Naive thymus-derived CD4-positive, alpha-beta T cell (primary cell): ENCODE results near the gene UBA1. TPM values are rescaled to one million over a fixed set of nuclear protein-coding genes. Genes with fewer than 3 reads are reported as not detected.

Experiments
- ATAC-seq: fragments of 150-1000 bp; cut with Tn5 transposase; 2 replicates; pipeline ENCODE4 v1.10.0; 2021; ENCODE audit warnings: mild to moderate bottlenecking, moderate library complexity
- CTCF ChIA-PET: fragments of 350-600 bp; sonication (Branson Sonifier 250); formaldehyde crosslinking; loops from one replicate; lab custom pipeline; 2021; ENCODE audit warnings: antibody characterized with exemption; lab: Charles Lee
- POLR2A ChIA-PET: fragments of 350-600 bp; sonication (Branson Sonifier 250); formaldehyde crosslinking; loops from one replicate; lab custom pipeline; 2021; ENCODE audit warnings: antibody characterized with exemption, inconsistent platforms; lab: Charles Lee
- DNase-seq, 9 donors: peaks; one replicate each; pipeline versions ENCODE4 v3.0.0 to v3.0.0-alpha.2; 2020 to 2022; ENCODE audit warnings: mixed read lengths in 1 of 9
- H3K27ac ChIP-seq: one replicate; pipeline ENCODE4 v1.7.0; 2013; ENCODE audit warnings: mild to moderate bottlenecking, low read depth, low read length, moderate library complexity
- H3K27me3 ChIP-seq, 2 donors: one replicate each; pipeline ENCODE4 v1.7.0; 2013; ENCODE audit warnings: low read length in 2 of 2, mild to moderate bottlenecking in 2 of 2, moderate library complexity in 2 of 2; ENCODE audit not compliant: control insufficient read depth in 2 of 2, insufficient read depth in 2 of 2
- H3K36me3 ChIP-seq, 3 experiments: 1 replicate in 2 of 3; 2 replicates in 1 of 3; pipeline ENCODE4 v1.7.0; 2013; ENCODE audit warnings: low read length in 3 of 3, mild to moderate bottlenecking in 3 of 3, moderate library complexity in 1 of 3; ENCODE audit not compliant: insufficient read depth in 3 of 3, control insufficient read depth in 2 of 3
- H3K4me1 ChIP-seq, 2 donors: one replicate each; pipeline ENCODE4 v1.7.0; 2013; ENCODE audit warnings: low read length in 2 of 2, mild to moderate bottlenecking in 2 of 2, moderate library complexity in 1 of 2; ENCODE audit not compliant: control insufficient read depth in 2 of 2, insufficient read depth in 2 of 2
- H3K4me3 ChIP-seq: 2 replicates; pipeline ENCODE4 v1.7.0; 2013; ENCODE audit warnings: mild to moderate bottlenecking, low read length
- H3K9me3 ChIP-seq, 3 experiments: 1 replicate in 2 of 3; 2 replicates in 1 of 3; pipeline ENCODE4 v1.7.0; 2013; ENCODE audit warnings: low read length in 3 of 3; ENCODE audit not compliant: control insufficient read depth in 2 of 3
- H3K27ac Mint-ChIP-seq, 9 donors: one replicate each; pipeline ENCODE4 v1.8.0; 2020 to 2022; ENCODE audit warnings: mixed read lengths in 9 of 9, mild to moderate bottlenecking in 8 of 9, moderate library complexity in 5 of 9, inconsistent platforms in 2 of 9
- H3K27me3 Mint-ChIP-seq, 5 donors: one replicate each; pipeline ENCODE4 v1.8.0; 2021 to 2022; ENCODE audit warnings: mixed read lengths in 5 of 5, mild to moderate bottlenecking in 1 of 5
- H3K36me3 Mint-ChIP-seq, 5 donors: one replicate each; pipeline ENCODE4 v1.8.0; 2020 to 2022; ENCODE audit warnings: mixed read lengths in 5 of 5, mild to moderate bottlenecking in 3 of 5, inconsistent platforms in 1 of 5
- H3K4me1 Mint-ChIP-seq, 7 donors: one replicate each; pipeline ENCODE4 v1.8.0; 2020 to 2022; ENCODE audit warnings: mixed read lengths in 7 of 7, mild to moderate bottlenecking in 3 of 7, inconsistent platforms in 1 of 7
- H3K4me3 Mint-ChIP-seq, 10 donors: one replicate each; pipeline ENCODE4 v1.8.0; 2020 to 2022; ENCODE audit warnings: mild to moderate bottlenecking in 10 of 10, mixed read lengths in 10 of 10, moderate library complexity in 6 of 10, inconsistent platforms in 2 of 10
- H3K9me3 Mint-ChIP-seq, 11 donors: one replicate each; pipeline ENCODE4 v1.8.0; 2020 to 2022; ENCODE audit warnings: mixed read lengths in 11 of 11, mild to moderate bottlenecking in 4 of 11, inconsistent platforms in 1 of 11, moderate library complexity in 1 of 11
- intact Hi-C, 2 donors: fragments of 100-400 bp; cut with micrococcal nuclease; formaldehyde crosslinking; loops; one replicate each; pipeline ENCODE4 v1.15.1; 2023
- polyA plus RNA-seq, 2 donors: library from polyadenylated mRNA; unstranded; fragments of 300-500 nt; fragmentation: Illumina TruSeq; gene quantifications; one replicate each; pipeline ENCODE4 v1.2.3, GENCODE V29; 2021
- total RNA-seq, 6 experiments: library from RNA in 5 of 6; stranded (reverse) in 5 of 6; gene quantifications; 1 replicate in 5 of 6; 2 replicates in 1 of 6; pipeline ENCODE4 v1.2.3 and lab custom pipeline; 2021 to 2026

UBA1 gene
- total and polyA plus RNA-seq, 7 experiments from 2014 or later = 98.0 to 187 (median 128) TPM

DNA sequence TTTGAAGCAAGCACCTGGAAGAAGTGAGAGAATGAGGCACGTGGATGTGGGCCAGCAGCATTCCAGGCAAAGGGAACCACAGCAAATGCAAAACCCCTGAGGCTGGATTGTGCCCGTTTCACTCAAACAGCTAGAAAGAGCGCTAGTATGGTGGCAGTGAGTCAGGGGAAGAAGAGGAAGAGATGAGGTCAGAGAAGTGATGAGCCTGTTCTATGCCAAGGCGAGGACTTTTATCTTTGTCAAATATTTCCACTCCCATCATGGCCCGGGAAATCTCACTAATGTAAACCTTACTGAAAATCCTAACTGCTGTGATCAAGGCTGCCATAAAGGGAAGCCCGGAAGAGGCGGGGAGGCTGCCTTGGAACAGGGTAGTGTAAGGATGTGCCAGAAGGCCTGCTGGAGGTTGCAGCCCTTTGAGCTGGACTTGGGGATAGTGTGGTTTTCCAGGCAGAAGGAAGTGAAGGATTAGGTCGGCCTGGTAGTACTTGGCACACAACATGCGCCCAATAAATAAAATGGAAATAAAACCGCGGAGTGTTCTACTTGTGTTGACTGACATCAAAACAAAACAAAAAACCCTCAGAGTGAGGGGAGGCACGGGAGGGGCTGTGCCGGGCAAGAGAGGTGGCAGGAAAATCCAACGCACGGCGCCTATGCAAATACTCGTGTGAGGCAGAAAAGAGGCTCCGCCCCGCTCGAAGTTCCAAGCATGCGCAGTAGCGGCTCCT, 23.7 kb downstream of the UBA1 start:
- H3K36me3 ChIP-seq = peaks cover 0 to 45% (median 6%) of the 10 kb centered on the region in 3 experiments
- ChIA-PET CTCF (no interaction called here), POLR2A (interaction anchor here (1.0 to 5.4 kb wide), 14 partner anchors 9 to 339 kb away, joined by 3 to 72 read pairs (median 7); partner anchors contain the start of genes NDUFB11, RBM10 and USP11)
- no peak for ATAC-seq
- Mint-ChIP-seq H3K4me1 (peaks cover 26 to 43% (median 41%) of the 10 kb centered on the region in 7 donors), H3K4me3 (peak overlapping the region; percentile 89 to 99 (median 95)), H3K36me3 (peaks cover 0 to 39% (median 24%) of the 10 kb centered on the region in 5 donors), H3K9me3 (peaks cover 0 to 1% (median 0%) of the 10 kb centered on the region in 11 donors), H3K27me3 (peaks cover 0 to 2% (median 0%) of the 10 kb centered on the region in 5 donors), H3K27ac (peak overlapping the region; percentile 98 to 100 (median 99))
- intact Hi-C loops = loop anchor here (1.0 to 5.0 kb wide), 7 partner anchors 24 to 1740 kb away; partner anchors contain the start of genes OTUD5 (in 1 of the 2), PIM2 (in 1 of the 2), RBM10 (in 1 of the 2) and UBA1 (in 1 of the 2)
- no peaks in the 10 kb centered on the region for H3K9me3 ChIP-seq
- no peaks in the 10 kb centered on the region for H3K27me3 ChIP-seq
- peak in 2 of 9 donors; percentile 26 to 62 for DNase-seq
- H3K27ac ChIP-seq = peak overlapping the region; percentile 88
- H3K4me1 ChIP-seq = peaks cover 16 to 20% of the 10 kb centered on the region in 2 donors
- peak overlapping the region; percentile 64 for H3K4me3 ChIP-seq

DNA sequence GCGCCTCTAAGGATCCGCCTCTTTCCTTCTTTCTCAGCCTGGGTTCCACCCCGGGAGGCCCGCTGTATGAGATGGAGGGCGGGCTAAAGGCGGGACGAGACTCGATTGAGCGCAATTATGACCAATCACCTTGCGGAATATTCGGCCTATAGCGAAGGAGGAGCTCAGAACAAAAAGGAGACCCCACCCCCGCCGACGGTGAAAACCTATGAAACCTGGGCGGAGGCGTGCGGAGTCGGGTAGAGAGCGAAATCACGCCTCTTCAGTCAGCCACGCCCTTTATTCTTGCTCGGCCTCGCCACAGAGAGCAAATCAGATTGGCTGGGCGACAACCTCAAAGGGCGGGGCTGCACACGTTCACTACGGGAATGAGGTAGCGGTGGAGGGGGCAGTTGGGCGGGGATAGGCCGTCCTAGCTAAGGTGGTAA, 24.2 kb downstream of the UBA1 start:
- Histone ChIP-seq H3K27ac (peak overlapping the region; percentile 97), H3K27me3 (no peaks in the 10 kb centered on the region), H3K36me3 (peaks cover 0 to 39% (median 2%) of the 10 kb centered on the region in 3 experiments), H3K9me3 (no peaks in the 10 kb centered on the region), H3K4me1 (peaks cover 16 to 20% of the 10 kb centered on the region in 2 donors), H3K4me3 (peak overlapping the region; percentile 98)
- peaks cover 0 to 35% (median 22%) of the 10 kb centered on the region in 5 donors for H3K36me3 Mint-ChIP-seq
- peaks cover 26 to 44% (median 41%) of the 10 kb centered on the region in 7 donors for H3K4me1 Mint-ChIP-seq
- ATAC-seq (peak; percentile 86), DNase-seq (peak in 8 of 9 donors; percentile 81 to 100 (median 98))
- H3K27ac Mint-ChIP-seq = peak overlapping the region; percentile 98 to 100 (median 99)
- H3K4me3 Mint-ChIP-seq = peak overlapping the region; percentile 89 to 99 (median 95)
- H3K9me3 Mint-ChIP-seq = peaks cover 0 to 1% (median 0%) of the 10 kb centered on the region in 11 donors
- peaks cover 0 to 2% (median 0%) of the 10 kb centered on the region in 5 donors for H3K27me3 Mint-ChIP-seq
- CTCF ChIA-PET = no interaction called here
- intact Hi-C loops = loop anchor here (1.0 to 5.0 kb wide), 16 partner anchors 15 to 1739 kb away; partner anchors contain the start of genes RBM10 (in 2 of the 2), UBA1 (in 2 of the 2), USP11 (in 2 of the 2) and ELK1 (in 1 of the 2)
- POLR2A ChIA-PET = interaction anchor here (1.0 to 5.4 kb wide), 15 partner anchors 10 to 338 kb away, joined by 3 to 72 read pairs (median 8); partner anchors contain the start of genes NDUFB11, RBM10 and USP11

GRCh38 chrX:47218280-47218919, 24.8 kb downstream of the UBA1 start, which contains the start of gene CDK16:
Gene CDK16 (plus strand): TSS chrX:47218681. CDS start chrX:47223558, 4,877 bp downstream.
- Mint-ChIP-seq H3K9me3 (peaks cover 0 to 1% (median 0%) of the 10 kb centered on the region in 11 donors), H3K4me1 (peaks cover 26 to 44% (median 41%) of the 10 kb centered on the region in 7 donors), H3K36me3 (peaks cover 0 to 34% (median 18%) of the 10 kb centered on the region in 5 donors), H3K27ac (peak within 1 kb of the TSS; percentile 98 to 100 (median 99)), H3K27me3 (peaks cover 0 to 2% (median 0%) of the 10 kb centered on the region in 5 donors), H3K4me3 (peak within 1 kb of the TSS; percentile 89 to 99 (median 95))
- intact Hi-C loops = loop anchor here (1.0 to 5.0 kb wide), 14 partner anchors 15 to 1739 kb away; partner anchors contain the start of genes USP11 (in 2 of the 2), ELK1 (in 1 of the 2), NDUFB11 (in 1 of the 2) and OTUD5 (in 1 of the 2)
- Histone ChIP-seq H3K27ac (peak within 1 kb of the TSS; percentile 97), H3K36me3 (peaks cover 0 to 38% (median 0%) of the 10 kb centered on the region in 3 experiments), H3K9me3 (no peaks in the 10 kb centered on the region), H3K4me3 (peak within 1 kb of the TSS; percentile 98), H3K27me3 (no peaks in the 10 kb centered on the region), H3K4me1 (peaks cover 16 to 20% of the 10 kb centered on the region in 2 donors)
- ATAC-seq = peak; percentile 43
- ChIA-PET POLR2A (interaction anchor here (0.7 to 5.4 kb wide), 16 partner anchors 10 to 338 kb away, joined by 3 to 72 read pairs (median 7); partner anchors contain the start of genes NDUFB11, RBM10 and USP11), CTCF (no interaction called here)
- peak in 8 of 9 donors; percentile 61 to 95 (median 87) for DNase-seq

GRCh38 chrX:47218920-47219815, 25.5 kb downstream of the UBA1 start:
- Histone ChIP-seq H3K4me3 (peak overlapping the region; percentile 98), H3K36me3 (peaks cover 0 to 40% (median 0%) of the 10 kb centered on the region in 3 experiments), H3K27me3 (no peaks in the 10 kb centered on the region), H3K9me3 (no peaks in the 10 kb centered on the region), H3K27ac (peak overlapping the region; percentile 97), H3K4me1 (peaks cover 16 to 20% of the 10 kb centered on the region in 2 donors)
- H3K4me3 Mint-ChIP-seq = peak overlapping the region; percentile 85 to 99 (median 94)
- ChIA-PET CTCF (no interaction called here), POLR2A (interaction anchor here (0.6 to 5.4 kb wide), 11 partner anchors 10 to 295 kb away, joined by 3 to 72 read pairs (median 8); partner anchors contain the start of genes NDUFB11, RBM10 and USP11)
- H3K36me3 Mint-ChIP-seq = peaks cover 0 to 37% (median 13%) of the 10 kb centered on the region in 5 donors
- intact Hi-C loops = loop anchor here (1.0 to 5.0 kb wide), 14 partner anchors 14 to 1738 kb away; partner anchors contain the start of genes USP11 (in 2 of the 2), ELK1 (in 1 of the 2), NDUFB11 (in 1 of the 2) and OTUD5 (in 1 of the 2)
- DNase-seq = peak in 5 of 9 donors; percentile 19 to 63 (median 32)
- H3K27ac Mint-ChIP-seq = peak overlapping the region; percentile 76 to 99 (median 95)
- peaks cover 26 to 44% (median 41%) of the 10 kb centered on the region in 7 donors for H3K4me1 Mint-ChIP-seq
- H3K27me3 Mint-ChIP-seq = peaks cover 0 to 2% (median 0%) of the 10 kb centered on the region in 5 donors
- no peak for ATAC-seq
- peaks cover 0 to 1% (median 0%) of the 10 kb centered on the region in 11 donors for H3K9me3 Mint-ChIP-seq

- peaks cover 0 to 38% (median 12%) of the 10 kb centered on the region in 5 donors for H3K36me3 Mint-ChIP-seq
- peak overlapping the region in 5 of 9 donors; percentile 8 to 75 (median 49) for H3K27ac Mint-ChIP-seq
- peaks cover 0 to 2% (median 0%) of the 10 kb centered on the region in 5 donors for H3K27me3 Mint-ChIP-seq
- no peak overlapping the region for H3K27ac ChIP-seq
- H3K4me1 ChIP-seq = peaks cover 16 to 20% of the 10 kb centered on the region in 2 donors
- no peaks in the 10 kb centered on the region for H3K9me3 ChIP-seq
- intact Hi-C loops = no loop called here
- H3K4me1 Mint-ChIP-seq = peaks cover 24 to 39% (median 34%) of the 10 kb centered on the region in 7 donors
- DNase-seq (no peak), ATAC-seq (no peak)
- no peaks in the 10 kb centered on the region for H3K27me3 ChIP-seq
- peaks cover 4 to 42% (median 8%) of the 10 kb centered on the region in 3 experiments for H3K36me3 ChIP-seq
- no peak overlapping the region for H3K4me3 ChIP-seq
- CTCF ChIA-PET = no interaction called here
- peak overlapping the region in 2 of 10 donors; percentile 19 to 39 for H3K4me3 Mint-ChIP-seq
- POLR2A ChIA-PET = interaction anchor here (1.0 to 5.4 kb wide), 2 partner anchors 10 to 167 kb away, joined by 3 to 72 read pairs; partner anchors contain the start of gene USP11
- H3K9me3 Mint-ChIP-seq = peaks cover 0 to 1% (median 0%) of the 10 kb centered on the region in 11 donors
Measured at GRCh38 chrX:47221756-47222155, 28.1 kb downstream of the UBA1 start.
